ENCODE data around the gene CXCL13. TPM values are rescaled to one million over a fixed set of nuclear protein-coding genes. Genes with fewer than 3 reads are reported as not detected.
"Not testable (repeated sequence)": the region's sequence is repeated elsewhere in the genome, so short reads cannot be mapped to it uniquely, and the experiment has no call there.

CXCL13 gene
- total RNA-seq, 1 donor from 2014 or later = 0.44 TPM

DNA sequence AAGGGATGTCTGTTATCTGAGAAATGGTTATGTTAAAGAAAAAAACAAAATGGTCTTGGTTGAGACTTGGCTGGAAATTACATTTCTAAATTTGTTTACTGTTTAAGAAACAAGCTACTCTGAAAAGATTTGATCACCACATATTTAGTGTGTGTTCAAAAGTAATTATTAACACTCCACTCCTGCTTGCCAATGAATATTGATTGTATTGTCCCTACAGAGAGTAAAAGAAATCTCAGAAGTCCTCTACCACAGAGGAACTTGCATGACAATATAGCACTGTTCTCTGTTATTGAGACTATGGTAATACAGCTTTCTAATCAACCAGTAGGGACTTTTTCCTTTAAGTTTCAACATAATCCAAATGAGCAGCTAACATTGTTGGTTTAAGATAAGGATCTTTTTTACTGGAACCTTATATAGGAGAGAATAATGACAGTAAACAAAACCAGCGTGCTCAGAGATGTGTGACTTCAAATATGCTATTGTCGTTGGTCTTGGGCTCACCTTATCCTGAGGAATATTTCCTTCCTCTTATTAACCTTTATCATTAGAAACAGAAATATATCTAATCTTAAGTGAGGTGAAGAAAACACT lies 47.6 kb downstream of the CXCL13 start:
- Mint-ChIP-seq H3K27me3 (peaks cover 8% of the 10 kb centered on the region), H3K4me1 (peaks cover 13% of the 10 kb centered on the region), H3K9me3 (no peaks in the 10 kb centered on the region), H3K27ac (no peak overlapping the region), H3K36me3 (ENCODE audit: low read depth) (no peaks in the 10 kb centered on the region), H3K4me3 (no peak overlapping the region)
- ChIA-PET POLR2A (no interaction called here), CTCF (no interaction called here)
- intact Hi-C loops (cut with micrococcal nuclease) = no loop called here
- no peak for DNase-seq
- TF ChIP-seq, protein P1, sequence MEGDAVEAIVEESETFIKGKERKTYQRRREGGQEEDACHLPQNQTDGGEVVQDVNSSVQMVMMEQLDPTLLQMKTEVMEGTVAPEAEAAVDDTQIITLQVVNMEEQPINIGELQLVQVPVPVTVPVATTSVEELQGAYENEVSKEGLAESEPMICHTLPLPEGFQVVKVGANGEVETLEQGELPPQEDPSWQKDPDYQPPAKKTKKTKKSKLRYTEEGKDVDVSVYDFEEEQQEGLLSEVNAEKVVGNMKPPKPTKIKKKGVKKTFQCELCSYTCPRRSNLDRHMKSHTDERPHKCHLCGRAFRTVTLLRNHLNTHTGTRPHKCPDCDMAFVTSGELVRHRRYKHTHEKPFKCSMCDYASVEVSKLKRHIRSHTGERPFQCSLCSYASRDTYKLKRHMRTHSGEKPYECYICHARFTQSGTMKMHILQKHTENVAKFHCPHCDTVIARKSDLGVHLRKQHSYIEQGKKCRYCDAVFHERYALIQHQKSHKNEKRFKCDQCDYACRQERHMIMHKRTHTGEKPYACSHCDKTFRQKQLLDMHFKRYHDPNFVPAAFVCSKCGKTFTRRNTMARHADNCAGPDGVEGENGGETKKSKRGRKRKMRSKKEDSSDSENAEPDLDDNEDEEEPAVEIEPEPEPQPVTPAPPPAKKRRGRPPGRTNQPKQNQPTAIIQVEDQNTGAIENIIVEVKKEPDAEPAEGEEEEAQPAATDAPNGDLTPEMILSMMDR (IDR thresholded peaks at IDR 0.05) = no peak
- no peak for ATAC-seq (ENCODE audit: low read depth)

DNA sequence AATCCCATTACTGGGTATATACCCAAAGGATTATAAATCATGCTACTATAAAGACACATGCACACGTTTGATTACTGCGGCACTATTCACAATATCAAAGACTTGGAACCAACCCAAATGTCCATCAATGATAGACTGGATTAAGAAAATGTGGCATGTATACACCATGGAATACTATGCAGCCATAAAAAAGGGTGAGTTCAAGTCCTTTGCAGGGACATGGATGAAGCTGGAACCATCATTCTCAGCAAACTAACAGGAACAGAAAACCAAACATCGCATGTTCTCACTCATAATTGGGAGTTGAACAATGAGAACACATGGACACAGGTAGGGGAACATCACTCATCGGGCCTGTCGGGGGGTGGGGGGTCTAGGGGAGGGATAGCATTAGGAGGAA lies 54.7 kb downstream of the CXCL13 start:
- H3K9me3 Mint-ChIP-seq; H3K4me1 Mint-ChIP-seq; POLR2A ChIA-PET; CTCF ChIA-PET; H3K27me3 Mint-ChIP-seq; DNase-seq; H3K27ac Mint-ChIP-seq; H3K36me3 Mint-ChIP-seq (ENCODE audit: low read depth); ATAC-seq (ENCODE audit: low read depth); intact Hi-C loops (cut with micrococcal nuclease); H3K4me3 Mint-ChIP-seq: not testable (repeated sequence)

Other genes starting within 250 kb of the CXCL13 start
- gene CNOT6L, start 213.5 kb downstream of the CXCL13 start, total RNA-seq = 72.2 and 75.3 TPM in 2 replicates